ENCODE data around the gene PGF. TPM values are rescaled to one million over a fixed set of nuclear protein-coding genes. Genes with fewer than 3 reads are reported as not detected.

The PGF gene
- total and polyA plus RNA-seq, 12 donors = 1.7 to 12.7 (median 4.9) TPM

GRCh38 chr14:74906925-74907521 is 48.4 kb downstream of the PGF start:
- Histone ChIP-seq H3K27ac (peak overlapping the region in 1 of 5 donors; percentile 34), H3K36me3 (replicated peaks in 1 of 2) (peaks cover 0 to 13% of the 10 kb centered on the region in 2 donors), H3K4me3 (no peak overlapping the region), H3K27me3 (no peaks in the 10 kb centered on the region), H3K9me3 (replicated peaks in 1 of 3) (no peaks in the 10 kb centered on the region), H3K4me1 (replicated peaks in 1 of 2) (peaks cover 0 to 6% of the 10 kb centered on the region in 2 donors)
- intact Hi-C loops (cut with DNase I) = loop anchor here (5.0 kb wide), 1 partner anchor 45 kb away; no protein-coding TSS in a partner anchor
- no peak for TF ChIP-seq POLR2A (IDR thresholded peaks at IDR 0.05)
- TF ChIP-seq, protein P1, sequence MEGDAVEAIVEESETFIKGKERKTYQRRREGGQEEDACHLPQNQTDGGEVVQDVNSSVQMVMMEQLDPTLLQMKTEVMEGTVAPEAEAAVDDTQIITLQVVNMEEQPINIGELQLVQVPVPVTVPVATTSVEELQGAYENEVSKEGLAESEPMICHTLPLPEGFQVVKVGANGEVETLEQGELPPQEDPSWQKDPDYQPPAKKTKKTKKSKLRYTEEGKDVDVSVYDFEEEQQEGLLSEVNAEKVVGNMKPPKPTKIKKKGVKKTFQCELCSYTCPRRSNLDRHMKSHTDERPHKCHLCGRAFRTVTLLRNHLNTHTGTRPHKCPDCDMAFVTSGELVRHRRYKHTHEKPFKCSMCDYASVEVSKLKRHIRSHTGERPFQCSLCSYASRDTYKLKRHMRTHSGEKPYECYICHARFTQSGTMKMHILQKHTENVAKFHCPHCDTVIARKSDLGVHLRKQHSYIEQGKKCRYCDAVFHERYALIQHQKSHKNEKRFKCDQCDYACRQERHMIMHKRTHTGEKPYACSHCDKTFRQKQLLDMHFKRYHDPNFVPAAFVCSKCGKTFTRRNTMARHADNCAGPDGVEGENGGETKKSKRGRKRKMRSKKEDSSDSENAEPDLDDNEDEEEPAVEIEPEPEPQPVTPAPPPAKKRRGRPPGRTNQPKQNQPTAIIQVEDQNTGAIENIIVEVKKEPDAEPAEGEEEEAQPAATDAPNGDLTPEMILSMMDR (IDR thresholded peaks at IDR 0.05) = peak in 1 of 6 experiments; percentile 8
- no peak for DNase-seq
- whole genome bisulfite sequencing, 4 donors = 77 to 94% (median 83%) methylated on average over 7 to 12 of the region's 12 CpGs

- peaks cover 0 to 6% of the 10 kb centered on the region in 2 donors for H3K4me1 ChIP-seq (replicated peaks in 1 of 2)
- TF ChIP-seq, protein P1 (IDR thresholded peaks at IDR 0.05) = peak; percentile 89 to 96 (median 94)
- no peak for TF ChIP-seq POLR2A (IDR thresholded peaks at IDR 0.05)
- H3K36me3 ChIP-seq (replicated peaks in 1 of 2) = peaks cover 0 to 26% of the 10 kb centered on the region in 2 donors
- no peaks in the 10 kb centered on the region for H3K9me3 ChIP-seq (replicated peaks in 1 of 3)
- intact Hi-C loops (cut with DNase I) = loop anchor here (5.0 kb wide), 1 partner anchor 43 kb away; no protein-coding TSS in a partner anchor
- 41 to 100% (median 45%) methylated on average over 2 to 14 of the region's 14 CpGs for WGBS, 4 donors
- DNase-seq = peak; percentile 69 to 91 (median 77)
- no peak overlapping the region for H3K27ac ChIP-seq
- H3K27me3 ChIP-seq = no peaks in the 10 kb centered on the region
- no peak overlapping the region for H3K4me3 ChIP-seq
Observed at GRCh38 chr14:74905595-74906142, 49.7 kb downstream of the PGF start.

GRCh38 chr14:74904635-74905503 is 50.5 kb downstream of the PGF start:
- H3K27me3 ChIP-seq = no peaks in the 10 kb centered on the region
- no peaks in the 10 kb centered on the region for H3K9me3 ChIP-seq (replicated peaks in 1 of 3)
- H3K36me3 ChIP-seq (replicated peaks in 1 of 2) = peaks cover 0 to 34% of the 10 kb centered on the region in 2 donors
- 76 to 86% (median 78%) methylated on average over 6 of the region's 6 CpGs for WGBS, 4 donors
- DNase-seq = peak in 3 of 7 donors; percentile 26 to 47 (median 38)
- H3K4me3 ChIP-seq = no peak overlapping the region
- TF ChIP-seq POLR2A (IDR thresholded peaks at IDR 0.05) = no peak
- TF ChIP-seq, protein P1 (IDR thresholded peaks at IDR 0.05) = no peak
- H3K4me1 ChIP-seq (replicated peaks in 1 of 2) = peaks cover 0 to 6% of the 10 kb centered on the region in 2 donors
- intact Hi-C loops (cut with DNase I) = loop anchor here (5.0 kb wide), 1 partner anchor 43 kb away; no protein-coding TSS in a partner anchor
- no peak overlapping the region for H3K27ac ChIP-seq

All from adrenal gland (tissue), 12 donors.